Suprapubic skin (tissue), 4 donors: ENCODE results near the gene ANTXR2. TPM values are rescaled to one million over a fixed set of nuclear protein-coding genes. Genes with fewer than 3 reads are reported as not detected.

ENCODE experiments used
- DNase-seq, 2 donors: peaks; one replicate each; pipeline ENCODE4 v3.0.0-alpha.2; 2019; ENCODE audit warnings: low spot score in 2 of 2
- H3K27ac ChIP-seq: fragments of 200-600 bp; sonication (generic); one replicate; pipeline ENCODE4 v1.5.1; 2019
- H3K27me3 ChIP-seq: fragments of 200-600 bp; sonication (generic); one replicate; pipeline ENCODE4 v1.5.1; 2019
- H3K36me3 ChIP-seq: fragments of 200-600 bp; sonication (generic); one replicate; pipeline ENCODE4 v1.5.1; 2019
- H3K4me1 ChIP-seq: fragments of 200-600 bp; sonication (generic); one replicate; pipeline ENCODE4 v1.5.1; 2019
- H3K4me3 ChIP-seq: fragments of 200-600 bp; sonication (generic); one replicate; pipeline ENCODE4 v1.5.1; 2019; ENCODE audit warnings: mild to moderate bottlenecking
- H3K9me3 ChIP-seq: fragments of 200-600 bp; sonication (generic); one replicate; pipeline ENCODE4 v1.5.1; 2019
- EP300 ChIP-seq: sonication (generic); formaldehyde crosslinking; IDR thresholded peaks from one replicate; pipeline ENCODE4 v1.6.1; 2017; ENCODE audit warnings: antibody characterized with exemption
- POLR2A ChIP-seq, 2 donors: fragments of 450-650 bp; IDR thresholded peaks; one replicate each; pipeline ENCODE4 v1.6.1; 2017; ENCODE audit warnings: antibody characterized with exemption in 2 of 2, mild to moderate bottlenecking in 2 of 2, moderate library complexity in 2 of 2
- POLR2AphosphoS5 ChIP-seq, 3 donors: sonication (generic); formaldehyde crosslinking; IDR thresholded peaks; one replicate each; pipeline ENCODE4 v1.6.1; 2017; ENCODE audit warnings: antibody characterized with exemption in 3 of 3
- WGBS: methylation state at CpG from one replicate; pipeline ENCODE4 v1.1.5; 2018; 5-methylcytosine and 5-hydroxymethylcytosine counted together
- total RNA-seq, 4 donors: library from RNA; depleted of rRNA; stranded (reverse); fragments of >200 nt; gene quantifications; one replicate each; pipeline ENCODE4 v1.1.0, GENCODE V29; 2016
- TF ChIP-seq, protein P1 (sequence below), 2 donors: fragments of 200-600 bp in 1 of 2; fragments of 450-650 bp in 1 of 2; sonication (generic) in 1 of 2; IDR thresholded peaks; one replicate each; pipeline ENCODE4 v1.5.1; 2016 to 2019; ENCODE audit warnings: antibody characterized with exemption in 2 of 2, mild to moderate bottlenecking in 1 of 2, moderate library complexity in 1 of 2

The ANTXR2 gene
- total RNA-seq, 4 donors from 2014 or later, result 9.8 to 22.2 (median 12.8) TPM

- WGBS, result 94% methylated on average over 3 of the region's 3 CpGs
- Histone ChIP-seq H3K4me1 (no peaks in the 10 kb centered on the region), H3K9me3 (no peaks in the 10 kb centered on the region), H3K4me3 (no peak overlapping the region), H3K27me3 (no peaks in the 10 kb centered on the region), H3K36me3 (no peaks in the 10 kb centered on the region), H3K27ac (no peak overlapping the region)
- TF ChIP-seq POLR2AphosphoS5 (IDR thresholded peaks at IDR 0.05) (no peak), POLR2A (IDR thresholded peaks at IDR 0.05) (no peak), EP300 (no peak)
- TF ChIP-seq, protein P1, sequence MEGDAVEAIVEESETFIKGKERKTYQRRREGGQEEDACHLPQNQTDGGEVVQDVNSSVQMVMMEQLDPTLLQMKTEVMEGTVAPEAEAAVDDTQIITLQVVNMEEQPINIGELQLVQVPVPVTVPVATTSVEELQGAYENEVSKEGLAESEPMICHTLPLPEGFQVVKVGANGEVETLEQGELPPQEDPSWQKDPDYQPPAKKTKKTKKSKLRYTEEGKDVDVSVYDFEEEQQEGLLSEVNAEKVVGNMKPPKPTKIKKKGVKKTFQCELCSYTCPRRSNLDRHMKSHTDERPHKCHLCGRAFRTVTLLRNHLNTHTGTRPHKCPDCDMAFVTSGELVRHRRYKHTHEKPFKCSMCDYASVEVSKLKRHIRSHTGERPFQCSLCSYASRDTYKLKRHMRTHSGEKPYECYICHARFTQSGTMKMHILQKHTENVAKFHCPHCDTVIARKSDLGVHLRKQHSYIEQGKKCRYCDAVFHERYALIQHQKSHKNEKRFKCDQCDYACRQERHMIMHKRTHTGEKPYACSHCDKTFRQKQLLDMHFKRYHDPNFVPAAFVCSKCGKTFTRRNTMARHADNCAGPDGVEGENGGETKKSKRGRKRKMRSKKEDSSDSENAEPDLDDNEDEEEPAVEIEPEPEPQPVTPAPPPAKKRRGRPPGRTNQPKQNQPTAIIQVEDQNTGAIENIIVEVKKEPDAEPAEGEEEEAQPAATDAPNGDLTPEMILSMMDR (IDR thresholded peaks at IDR 0.05), result no peak
- DNase-seq, result no peak
These were observed 209.7 kb downstream of the ANTXR2 start for GRCh38 chr4:79863333-79863732.

GRCh38 chr4:79862821-79863220 is 210.2 kb downstream of the ANTXR2 start:
- Histone ChIP-seq H3K9me3 (no peaks in the 10 kb centered on the region), H3K27ac (no peak overlapping the region), H3K4me1 (no peaks in the 10 kb centered on the region), H3K4me3 (no peak overlapping the region), H3K36me3 (no peaks in the 10 kb centered on the region), H3K27me3 (no peaks in the 10 kb centered on the region)
- no peak for DNase-seq
- TF ChIP-seq, protein P1 (IDR thresholded peaks at IDR 0.05), result no peak
- no peak for TF ChIP-seq POLR2AphosphoS5 (IDR thresholded peaks at IDR 0.05)
- no peak for TF ChIP-seq EP300
- TF ChIP-seq POLR2A (IDR thresholded peaks at IDR 0.05), result no peak
- WGBS, result 76% methylated on average over 3 of the region's 3 CpGs

DNA sequence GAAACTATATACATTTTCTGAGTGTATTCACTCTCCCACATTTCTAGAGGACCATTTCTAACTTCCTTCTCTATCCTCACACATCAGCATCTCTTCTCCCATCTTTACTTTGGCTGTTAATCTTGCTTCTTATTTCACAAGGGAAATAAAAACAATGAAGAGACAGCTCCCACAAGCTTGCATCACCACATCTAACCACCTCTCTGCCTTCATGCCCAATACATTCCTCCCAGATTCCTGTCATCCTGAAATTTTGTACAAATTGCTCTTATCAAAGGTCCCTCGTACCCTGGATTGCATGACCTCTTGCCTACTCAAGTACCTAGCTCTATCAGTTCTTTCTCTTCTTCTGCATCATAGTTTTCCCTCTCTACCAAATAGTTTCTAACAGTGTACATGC is 215.2 kb downstream of the ANTXR2 start:
- Histone ChIP-seq H3K36me3 (no peaks in the 10 kb centered on the region), H3K4me3 (no peak overlapping the region), H3K27ac (no peak overlapping the region), H3K4me1 (no peaks in the 10 kb centered on the region), H3K9me3 (no peaks in the 10 kb centered on the region), H3K27me3 (no peaks in the 10 kb centered on the region)
- WGBS, result 97% methylated on average over 1 of the region's 1 CpG
- DNase-seq, result no peak
- TF ChIP-seq POLR2AphosphoS5 (IDR thresholded peaks at IDR 0.05) (no peak), EP300 (no peak), POLR2A (IDR thresholded peaks at IDR 0.05) (no peak)
- TF ChIP-seq, protein P1 (IDR thresholded peaks at IDR 0.05), result no peak

- Histone ChIP-seq H3K36me3 (no peaks in the 10 kb centered on the region), H3K4me1 (peaks cover 6% of the 10 kb centered on the region)
- WGBS, result 84% methylated on average over 3 of the region's 3 CpGs
These were observed 216.8 kb downstream of the ANTXR2 start for GRCh38 chr4:79856196-79856595.

GRCh38 chr4:79854856-79855502 is 218.1 kb downstream of the ANTXR2 start:
- DNase-seq, result no peak
- Histone ChIP-seq H3K9me3 (no peaks in the 10 kb centered on the region), H3K27ac (no peak overlapping the region), H3K4me1 (peaks cover 13% of the 10 kb centered on the region), H3K36me3 (no peaks in the 10 kb centered on the region), H3K27me3 (no peaks in the 10 kb centered on the region), H3K4me3 (no peak overlapping the region)
- 29% methylated on average over 4 of the region's 4 CpGs for WGBS
- no peak for TF ChIP-seq EP300
- TF ChIP-seq, protein P1 (IDR thresholded peaks at IDR 0.05), result no peak

More at GRCh38 chr4:79856196-79856595, 216.8 kb downstream of the ANTXR2 start:
- no peak overlapping the region for H3K27ac ChIP-seq
- TF ChIP-seq POLR2AphosphoS5 (IDR thresholded peaks at IDR 0.05) (no peak), POLR2A (IDR thresholded peaks at IDR 0.05) (no peak), EP300 (no peak)
- TF ChIP-seq, protein P1 (IDR thresholded peaks at IDR 0.05), result no peak
- H3K9me3 ChIP-seq, result no peaks in the 10 kb centered on the region
- no peaks in the 10 kb centered on the region for H3K27me3 ChIP-seq
- no peak for DNase-seq
- H3K4me3 ChIP-seq, result no peak overlapping the region
